Upper lobe of left lung (tissue), 6 donors: Measurements from ENCODE around the gene BOC. TPM values are rescaled to one million over a fixed set of nuclear protein-coding genes. Genes with fewer than 3 reads are reported as not detected.

Experiments
- ATAC-seq, 2 donors: fragments of 200-7000 bp; cut with Tn5 transposase; one replicate each; pipeline ENCODE4 v1.9.1; 2022; ENCODE audit warnings: mild to moderate bottlenecking in 2 of 2, moderate library complexity in 2 of 2; ENCODE audit not compliant: low FRiP score in 2 of 2
- DNase-seq, 2 donors: peaks; one replicate each; pipeline ENCODE4 v3.0.0-alpha.2; 2019 to 2020
- H3K27ac ChIP-seq, 4 donors: fragments of 200-600 bp; sonication (generic); one replicate each; pipeline ENCODE4 v1.5.1; 2016 to 2019
- H3K27me3 ChIP-seq, 4 donors: fragments of 200-600 bp; sonication (generic); one replicate each; pipeline ENCODE4 v1.5.1; 2017 to 2019
- H3K36me3 ChIP-seq, 4 donors: fragments of 200-600 bp; sonication (generic); one replicate each; pipeline ENCODE4 v1.5.1; 2016 to 2019
- H3K4me1 ChIP-seq, 4 donors: fragments of 200-600 bp; sonication (generic); one replicate each; pipeline ENCODE4 v1.5.1; 2018 to 2019
- H3K4me3 ChIP-seq, 4 donors: fragments of 200-600 bp; sonication (generic); one replicate each; pipeline ENCODE4 v1.5.1; 2017 to 2019; ENCODE audit warnings: mild to moderate bottlenecking in 2 of 4, moderate library complexity in 1 of 4
- H3K9me3 ChIP-seq, 4 donors: fragments of 200-600 bp; sonication (generic); one replicate each; pipeline ENCODE4 v1.5.1; 2018 to 2019
- EP300 ChIP-seq, 4 donors: sonication (generic); formaldehyde crosslinking; IDR thresholded peaks; one replicate each; pipeline ENCODE4 v1.5.1; 2017; ENCODE audit warnings: antibody characterized with exemption in 4 of 4, control low read depth in 2 of 4
- POLR2A ChIP-seq, 4 donors: fragments of 450-650 bp; IDR thresholded peaks; one replicate each; pipeline ENCODE4 v1.5.1; 2016 to 2017; ENCODE audit warnings: antibody characterized with exemption in 4 of 4, mild to moderate bottlenecking in 2 of 4
- POLR2AphosphoS5 ChIP-seq, 2 donors: sonication (generic); formaldehyde crosslinking; IDR thresholded peaks; one replicate each; pipeline ENCODE4 v1.5.1; 2017; ENCODE audit warnings: antibody characterized with exemption in 2 of 2
- WGBS, 2 donors: methylation state at CpG; one replicate each; pipeline ENCODE4 v1.1.5; 2017 to 2018; 5-methylcytosine and 5-hydroxymethylcytosine counted together
- total RNA-seq, 6 donors: library from RNA; depleted of rRNA in 4 of 6; stranded (reverse); fragments of >200 nt in 4 of 6; gene quantifications; one replicate each; pipeline versions ENCODE4 v1.1.0 to v1.2.1, GENCODE V29; 2016 to 2021
- TF ChIP-seq, protein P1 (sequence below), 6 experiments: fragments of 450-650 bp in 4 of 6; fragments of 200-600 bp in 2 of 6; sonication (generic) in 2 of 6; IDR thresholded peaks; one replicate each; pipeline ENCODE4 v1.5.1; 2016 to 2019; ENCODE audit warnings: antibody characterized with exemption in 6 of 6
- donor health status: DM: no; HTN: no; CAD: no; lungs with moderate emphysema.
- donor health status: DM: no; HTN: yes; CAD: no; lungs with severe emphysema.

Gene BOC
- total RNA-seq, 6 donors from 2014 or later = 2.6 to 18.3 (median 4.5) TPM

DNA sequence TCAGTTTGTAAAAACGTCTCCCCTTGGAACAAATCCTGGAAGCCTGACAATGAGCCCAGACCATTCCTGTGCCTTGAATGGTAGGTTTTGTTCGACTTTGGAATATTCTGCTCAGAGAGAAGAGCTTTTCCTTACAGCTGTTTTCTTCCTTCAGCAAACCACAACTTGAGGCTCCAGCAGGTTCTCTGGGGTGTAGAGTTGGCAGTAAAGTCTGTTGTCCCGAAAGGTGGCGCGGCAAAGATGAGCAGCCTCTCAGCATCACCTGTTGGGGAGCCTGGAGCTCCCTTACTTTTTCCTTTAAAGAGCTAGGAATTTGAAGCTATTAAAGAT is 65.4 kb downstream of the BOC start:
- no peak for DNase-seq
- Histone ChIP-seq H3K9me3 (no peaks in the 10 kb centered on the region), H3K36me3 (no peaks in the 10 kb centered on the region), H3K4me3 (peak overlapping the region in 2 of 4 donors; percentile 22 to 33), H3K4me1 (peaks cover 0 to 14% (median 9%) of the 10 kb centered on the region in 4 donors), H3K27ac (peak overlapping the region; percentile 62 to 74 (median 68)), H3K27me3 (no peaks in the 10 kb centered on the region)
- 70 to 73% methylated on average over 5 of the region's 5 CpGs for WGBS, 2 donors
- no peak for ATAC-seq
- TF ChIP-seq POLR2A (IDR thresholded peaks at IDR 0.05) (no peak), EP300 (IDR thresholded peaks at IDR 0.05) (no peak), POLR2AphosphoS5 (IDR thresholded peaks at IDR 0.05) (no peak)
- TF ChIP-seq, protein P1, sequence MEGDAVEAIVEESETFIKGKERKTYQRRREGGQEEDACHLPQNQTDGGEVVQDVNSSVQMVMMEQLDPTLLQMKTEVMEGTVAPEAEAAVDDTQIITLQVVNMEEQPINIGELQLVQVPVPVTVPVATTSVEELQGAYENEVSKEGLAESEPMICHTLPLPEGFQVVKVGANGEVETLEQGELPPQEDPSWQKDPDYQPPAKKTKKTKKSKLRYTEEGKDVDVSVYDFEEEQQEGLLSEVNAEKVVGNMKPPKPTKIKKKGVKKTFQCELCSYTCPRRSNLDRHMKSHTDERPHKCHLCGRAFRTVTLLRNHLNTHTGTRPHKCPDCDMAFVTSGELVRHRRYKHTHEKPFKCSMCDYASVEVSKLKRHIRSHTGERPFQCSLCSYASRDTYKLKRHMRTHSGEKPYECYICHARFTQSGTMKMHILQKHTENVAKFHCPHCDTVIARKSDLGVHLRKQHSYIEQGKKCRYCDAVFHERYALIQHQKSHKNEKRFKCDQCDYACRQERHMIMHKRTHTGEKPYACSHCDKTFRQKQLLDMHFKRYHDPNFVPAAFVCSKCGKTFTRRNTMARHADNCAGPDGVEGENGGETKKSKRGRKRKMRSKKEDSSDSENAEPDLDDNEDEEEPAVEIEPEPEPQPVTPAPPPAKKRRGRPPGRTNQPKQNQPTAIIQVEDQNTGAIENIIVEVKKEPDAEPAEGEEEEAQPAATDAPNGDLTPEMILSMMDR (IDR thresholded peaks at IDR 0.05) = no peak

DNA sequence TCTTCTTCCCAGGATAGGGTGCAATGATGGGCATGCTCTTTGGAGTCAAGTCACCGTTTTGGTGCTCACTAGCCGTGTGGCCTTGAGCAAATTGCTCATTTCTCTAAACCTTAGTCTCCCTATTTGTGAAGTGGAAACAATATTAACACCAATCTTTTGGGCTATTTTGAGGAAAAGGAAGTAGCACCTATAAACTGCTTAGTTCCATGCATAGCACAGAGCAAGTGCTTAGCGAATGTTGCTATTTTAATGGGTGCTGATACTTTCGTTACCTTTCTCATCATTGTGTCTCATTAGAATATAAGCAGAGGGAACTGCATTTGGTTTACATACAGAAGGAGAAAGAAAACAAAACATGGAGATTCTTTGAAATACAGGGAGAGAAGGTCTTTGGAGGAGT is 66.1 kb downstream of the BOC start:
- ATAC-seq = no peak
- DNase-seq = no peak
- H3K36me3 ChIP-seq = no peaks in the 10 kb centered on the region
- no peaks in the 10 kb centered on the region for H3K27me3 ChIP-seq
- H3K27ac ChIP-seq = no peak overlapping the region
- no peak for TF ChIP-seq POLR2AphosphoS5 (IDR thresholded peaks at IDR 0.05)
- TF ChIP-seq, protein P1 (IDR thresholded peaks at IDR 0.05) = no peak
- no peak for TF ChIP-seq POLR2A (IDR thresholded peaks at IDR 0.05)
- no peak for TF ChIP-seq EP300 (IDR thresholded peaks at IDR 0.05)
- no peaks in the 10 kb centered on the region for H3K9me3 ChIP-seq
- 80 to 81% methylated on average over 4 of the region's 4 CpGs for WGBS, 2 donors
- H3K4me3 ChIP-seq = no peak overlapping the region
- peaks cover 0 to 14% (median 9%) of the 10 kb centered on the region in 4 donors for H3K4me1 ChIP-seq

DNA sequence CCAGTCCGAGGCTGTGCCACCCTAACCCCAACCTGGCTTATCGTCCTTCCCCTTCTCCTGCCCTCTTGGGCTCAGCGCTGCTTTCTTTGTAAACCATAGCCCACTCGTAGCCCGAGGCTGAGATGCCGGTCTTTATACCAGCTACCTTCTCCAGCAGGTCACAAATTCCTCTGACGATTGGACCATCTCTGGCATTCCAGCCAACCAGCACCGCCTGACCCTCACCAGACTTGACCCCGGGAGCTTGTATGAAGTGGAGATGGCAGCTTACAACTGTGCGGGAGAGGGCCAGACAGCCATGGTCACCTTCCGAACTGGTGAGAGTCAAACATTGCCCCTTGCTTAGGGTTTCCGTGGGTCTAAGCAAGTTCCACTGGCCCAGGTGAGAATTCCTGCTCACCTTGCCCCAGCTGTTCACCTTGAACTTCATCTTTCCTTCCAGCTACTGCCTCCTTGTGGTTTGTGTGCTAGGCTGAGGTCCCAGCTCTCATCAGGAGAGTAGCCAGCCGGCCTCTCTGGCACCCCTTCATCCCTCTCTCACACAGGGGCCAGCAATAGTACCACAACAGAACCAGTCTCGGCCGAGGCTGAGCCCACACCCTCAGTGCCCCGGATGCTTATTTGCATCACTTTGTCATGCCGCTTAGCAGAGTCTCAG is 66.7 kb downstream of the BOC start:
- H3K27me3 ChIP-seq = no peaks in the 10 kb centered on the region
- H3K9me3 ChIP-seq = no peaks in the 10 kb centered on the region
- TF ChIP-seq, protein P1 (IDR thresholded peaks at IDR 0.05) = no peak
- DNase-seq (no peak), ATAC-seq (no peak)
- no peaks in the 10 kb centered on the region for H3K36me3 ChIP-seq
- peaks cover 0 to 14% (median 9%) of the 10 kb centered on the region in 4 donors for H3K4me1 ChIP-seq
- WGBS, 2 donors = 90 to 94% methylated on average over 16 to 17 of the region's 17 CpGs
- H3K27ac ChIP-seq = no peak overlapping the region
- H3K4me3 ChIP-seq = no peak overlapping the region

DNA sequence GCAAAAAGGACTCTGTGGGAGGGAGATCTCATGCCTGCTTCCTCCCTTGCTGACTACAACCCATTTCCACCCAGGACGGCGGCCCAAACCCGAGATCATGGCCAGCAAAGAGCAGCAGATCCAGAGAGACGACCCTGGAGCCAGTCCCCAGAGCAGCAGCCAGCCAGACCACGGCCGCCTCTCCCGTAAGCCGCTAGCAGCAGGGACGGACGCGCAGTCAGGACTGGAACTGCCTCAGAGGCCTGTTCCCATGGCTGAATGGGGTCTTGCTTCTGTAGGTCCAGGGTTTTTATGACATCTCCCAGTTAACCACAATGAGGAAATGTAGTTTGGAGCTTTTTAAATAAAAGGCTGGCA is 67.2 kb downstream of the BOC start:
- DNase-seq = no peak
- no peaks in the 10 kb centered on the region for H3K36me3 ChIP-seq
- 96% methylated on average over 11 of the region's 11 CpGs; no CpG with 5 or more reads in 1 of the 2 donors for WGBS, 2 donors

DNA sequence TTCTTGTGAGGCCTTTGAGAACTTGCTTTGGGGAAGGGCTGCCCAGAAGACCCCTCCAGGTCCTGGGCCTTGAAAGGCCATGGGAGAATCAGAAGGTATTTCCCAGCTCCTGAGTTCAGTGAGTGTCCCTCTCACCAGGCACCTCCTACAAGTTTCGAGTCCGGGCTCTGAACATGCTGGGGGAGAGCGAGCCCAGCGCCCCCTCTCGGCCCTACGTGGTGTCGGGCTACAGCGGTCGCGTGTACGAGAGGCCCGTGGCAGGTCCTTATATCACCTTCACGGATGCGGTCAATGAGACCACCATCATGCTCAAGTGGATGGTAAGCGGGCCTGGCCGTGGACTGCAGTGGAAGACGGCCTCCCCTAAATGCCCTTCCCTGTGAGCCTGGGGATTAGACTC is 68.3 kb downstream of the BOC start:
- H3K36me3 ChIP-seq = no peaks in the 10 kb centered on the region
- no peaks in the 10 kb centered on the region for H3K27me3 ChIP-seq
- peaks cover 0 to 14% (median 9%) of the 10 kb centered on the region in 4 donors for H3K4me1 ChIP-seq
- H3K27ac ChIP-seq = no peak overlapping the region
- TF ChIP-seq EP300 (IDR thresholded peaks at IDR 0.05) = no peak
- TF ChIP-seq, protein P1 (IDR thresholded peaks at IDR 0.05) = no peak
- TF ChIP-seq POLR2A (IDR thresholded peaks at IDR 0.05) = no peak
- TF ChIP-seq POLR2AphosphoS5 (IDR thresholded peaks at IDR 0.05) = no peak
- ATAC-seq = no peak
- peak in 1 of 2 donors; percentile 51 for DNase-seq
- no peaks in the 10 kb centered on the region for H3K9me3 ChIP-seq
- no peak overlapping the region for H3K4me3 ChIP-seq
- 95 to 97% methylated on average over 16 to 17 of the region's 17 CpGs for WGBS, 2 donors

More for the DNA sequence above, 67.2 kb downstream of the BOC start:
- H3K27ac ChIP-seq = no peak overlapping the region
- no peak for ATAC-seq
- no peaks in the 10 kb centered on the region for H3K27me3 ChIP-seq
- H3K9me3 ChIP-seq = no peaks in the 10 kb centered on the region
- TF ChIP-seq, protein P1 (IDR thresholded peaks at IDR 0.05) = no peak
- no peak for TF ChIP-seq EP300 (IDR thresholded peaks at IDR 0.05)
- H3K4me1 ChIP-seq = peaks cover 0 to 14% (median 9%) of the 10 kb centered on the region in 4 donors
- no peak overlapping the region for H3K4me3 ChIP-seq
